WTC11 (cell line): ENCODE measurements around the gene WDR12.
"Not testable (repeated sequence)": the region's sequence is repeated elsewhere in the genome, so short reads cannot be mapped to it uniquely, and the experiment has no call there.

Source experiments
- ETV6 ChIP-seq: sonication (generic); formaldehyde crosslinking; IDR thresholded peaks from 2 replicates; pipeline ENCODE4 v1.8.1; 2022; ENCODE audit warnings: mild to moderate bottlenecking, missing genetic modification reagents
- NFE2L1 ChIP-seq: sonication (generic); formaldehyde crosslinking; IDR thresholded peaks from 2 replicates; pipeline ENCODE4 v1.8.1; 2023; ENCODE audit warnings: missing genetic modification reagents
- TP53 ChIP-seq: sonication (generic); formaldehyde crosslinking; IDR thresholded peaks from 2 replicates; pipeline ENCODE4 v1.8.1; 2023; ENCODE audit warnings: mild to moderate bottlenecking, missing genetic modification reagents
- ZNF138 ChIP-seq: sonication (generic); formaldehyde crosslinking; conservative IDR thresholded peaks from 2 replicates; pipeline ENCODE4 v1.8.1; 2022; ENCODE audit warnings: mild to moderate bottlenecking, moderate library complexity, missing genetic modification reagents
- TF ChIP-seq, protein P1 (sequence below): fragments of 200-600 bp; IDR thresholded peaks from 2 replicates; pipeline ENCODE4 v1.8.0; 2022; ENCODE audit warnings: antibody characterized with exemption
- TF ChIP-seq, protein P2 (sequence below): sonication (generic); formaldehyde crosslinking; IDR thresholded peaks from 2 replicates; pipeline ENCODE4 v1.8.1; 2023; ENCODE audit warnings: mild to moderate bottlenecking, missing genetic modification reagents, moderate library complexity
- TF ChIP-seq, protein P3 (sequence below): sonication (generic); formaldehyde crosslinking; conservative IDR thresholded peaks from 2 replicates; pipeline ENCODE4 v1.8.1; 2022; ENCODE audit warnings: mild to moderate bottlenecking, missing genetic modification reagents

DNA sequence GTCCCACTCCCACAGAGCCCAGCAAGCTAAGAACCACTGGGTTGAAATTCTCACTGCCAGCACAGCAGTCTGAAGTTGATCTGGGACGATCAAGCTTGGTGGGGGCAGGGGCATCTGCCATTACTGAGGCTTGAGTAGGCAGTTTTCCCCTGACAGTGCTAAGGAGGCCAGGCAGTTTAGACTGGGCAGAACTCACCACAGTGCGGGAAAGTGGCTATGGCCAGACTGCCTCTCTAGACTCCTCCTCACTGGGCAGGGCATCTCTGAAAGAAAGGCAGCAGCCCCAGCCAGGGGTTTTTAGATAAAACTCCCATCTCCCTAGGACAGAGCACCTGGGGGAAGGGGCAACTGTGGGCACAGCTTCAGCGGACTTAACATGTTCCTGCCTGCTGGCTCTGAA is 62.1 kb downstream of the WDR12 start:
- TF ChIP-seq, protein P1, sequence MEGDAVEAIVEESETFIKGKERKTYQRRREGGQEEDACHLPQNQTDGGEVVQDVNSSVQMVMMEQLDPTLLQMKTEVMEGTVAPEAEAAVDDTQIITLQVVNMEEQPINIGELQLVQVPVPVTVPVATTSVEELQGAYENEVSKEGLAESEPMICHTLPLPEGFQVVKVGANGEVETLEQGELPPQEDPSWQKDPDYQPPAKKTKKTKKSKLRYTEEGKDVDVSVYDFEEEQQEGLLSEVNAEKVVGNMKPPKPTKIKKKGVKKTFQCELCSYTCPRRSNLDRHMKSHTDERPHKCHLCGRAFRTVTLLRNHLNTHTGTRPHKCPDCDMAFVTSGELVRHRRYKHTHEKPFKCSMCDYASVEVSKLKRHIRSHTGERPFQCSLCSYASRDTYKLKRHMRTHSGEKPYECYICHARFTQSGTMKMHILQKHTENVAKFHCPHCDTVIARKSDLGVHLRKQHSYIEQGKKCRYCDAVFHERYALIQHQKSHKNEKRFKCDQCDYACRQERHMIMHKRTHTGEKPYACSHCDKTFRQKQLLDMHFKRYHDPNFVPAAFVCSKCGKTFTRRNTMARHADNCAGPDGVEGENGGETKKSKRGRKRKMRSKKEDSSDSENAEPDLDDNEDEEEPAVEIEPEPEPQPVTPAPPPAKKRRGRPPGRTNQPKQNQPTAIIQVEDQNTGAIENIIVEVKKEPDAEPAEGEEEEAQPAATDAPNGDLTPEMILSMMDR = not testable (repeated sequence)
- TF ChIP-seq ETV6, ZNF138, TP53, NFE2L1 (CRISPR knock-in tag): not testable (repeated sequence)
- TF ChIP-seq, protein P2, sequence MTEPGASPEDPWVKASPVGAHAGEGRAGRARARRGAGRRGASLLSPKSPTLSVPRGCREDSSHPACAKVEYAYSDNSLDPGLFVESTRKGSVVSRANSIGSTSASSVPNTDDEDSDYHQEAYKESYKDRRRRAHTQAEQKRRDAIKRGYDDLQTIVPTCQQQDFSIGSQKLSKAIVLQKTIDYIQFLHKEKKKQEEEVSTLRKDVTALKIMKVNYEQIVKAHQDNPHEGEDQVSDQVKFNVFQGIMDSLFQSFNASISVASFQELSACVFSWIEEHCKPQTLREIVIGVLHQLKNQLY (CRISPR knock-in tag) = not testable (repeated sequence)
- TF ChIP-seq, protein P3, sequence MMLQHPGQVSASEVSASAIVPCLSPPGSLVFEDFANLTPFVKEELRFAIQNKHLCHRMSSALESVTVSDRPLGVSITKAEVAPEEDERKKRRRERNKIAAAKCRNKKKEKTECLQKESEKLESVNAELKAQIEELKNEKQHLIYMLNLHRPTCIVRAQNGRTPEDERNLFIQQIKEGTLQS = not testable (repeated sequence)
